HUES48 (cell line): ENCODE results near the gene RPS3A.

Source experiments
- H3K27ac ChIP-seq: one replicate; pipeline ENCODE4 v1.7.0; 2013; ENCODE audit warnings: low read depth, low read length, inconsistent platforms
- H3K27me3 ChIP-seq: 2 replicates; pipeline ENCODE4 v1.6.1; 2013; ENCODE audit warnings: mild to moderate bottlenecking, low read length; ENCODE audit not compliant: control insufficient read depth, insufficient read depth
- H3K36me3 ChIP-seq: 2 replicates; pipeline ENCODE4 v1.6.1; 2013; ENCODE audit warnings: low read length; ENCODE audit not compliant: control insufficient read depth, insufficient read depth
- H3K4me1 ChIP-seq: 2 replicates; pipeline ENCODE4 v1.6.1; 2013; ENCODE audit warnings: mild to moderate bottlenecking, low read length; ENCODE audit not compliant: control insufficient read depth, insufficient read depth
- H3K4me3 ChIP-seq: 2 replicates; pipeline ENCODE4 v1.5.1; 2013; ENCODE audit warnings: mild to moderate bottlenecking, low read depth, low read length
- H3K9ac ChIP-seq: 2 replicates; pipeline ENCODE4 v1.6.1; 2013; ENCODE audit warnings: mild to moderate bottlenecking, low read depth, low read length, moderate library complexity
- H3K9me3 ChIP-seq: 2 replicates; pipeline ENCODE4 v1.6.1; 2013; ENCODE audit warnings: low read length; ENCODE audit not compliant: control insufficient read depth, insufficient read depth

The RPS3A gene

DNA sequence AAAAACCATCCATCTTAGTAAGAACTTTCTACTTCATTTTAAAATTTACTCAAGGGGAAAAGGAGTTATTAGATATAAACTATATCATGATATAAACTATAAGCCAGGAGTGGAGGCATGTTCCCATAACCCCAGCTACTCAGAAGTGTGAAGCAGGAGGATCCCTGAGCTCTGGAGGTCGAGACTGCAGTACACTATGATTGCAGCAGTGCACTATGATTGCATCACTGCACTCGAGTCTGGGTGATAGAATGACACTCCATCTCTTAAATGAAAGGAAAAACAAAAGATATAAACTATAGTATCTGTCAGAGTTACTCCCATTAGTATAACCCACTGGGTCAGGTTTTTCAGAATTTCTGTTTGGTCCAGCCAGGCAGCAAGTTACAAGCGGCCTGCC lies 47.6 kb downstream of the RPS3A start:
- no peak overlapping the region for H3K4me3 ChIP-seq
- no peaks in the 10 kb centered on the region for H3K4me1 ChIP-seq
- H3K9me3 ChIP-seq: no peaks in the 10 kb centered on the region
- H3K27ac ChIP-seq: no peak overlapping the region
- no peaks in the 10 kb centered on the region for H3K27me3 ChIP-seq
- H3K36me3 ChIP-seq: peaks cover 47% of the 10 kb centered on the region
- H3K9ac ChIP-seq: no peak overlapping the region

DNA sequence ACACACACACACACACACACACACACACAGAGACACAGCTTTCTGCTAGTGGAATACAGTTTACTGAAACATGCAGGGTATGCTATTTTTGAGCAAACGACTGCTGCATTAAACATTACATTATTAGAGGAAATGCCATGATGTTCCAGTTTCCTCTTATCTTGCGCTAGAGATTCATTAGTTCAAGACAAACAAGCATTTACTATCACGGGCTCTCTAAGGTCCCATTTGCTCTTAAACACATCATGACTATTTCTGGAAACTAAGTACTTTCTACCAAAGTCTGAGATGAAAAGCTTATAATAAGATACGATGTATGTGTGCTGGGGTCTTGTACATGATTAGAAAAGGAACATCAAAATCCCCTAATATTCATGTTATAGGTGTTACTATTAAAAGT lies 48.8 kb downstream of the RPS3A start:
- Histone ChIP-seq H3K4me1 (no peaks in the 10 kb centered on the region), H3K36me3 (peaks cover 34% of the 10 kb centered on the region), H3K27ac (no peak overlapping the region), H3K9ac (no peak overlapping the region), H3K9me3 (no peaks in the 10 kb centered on the region), H3K4me3 (no peak overlapping the region), H3K27me3 (no peaks in the 10 kb centered on the region)

DNA sequence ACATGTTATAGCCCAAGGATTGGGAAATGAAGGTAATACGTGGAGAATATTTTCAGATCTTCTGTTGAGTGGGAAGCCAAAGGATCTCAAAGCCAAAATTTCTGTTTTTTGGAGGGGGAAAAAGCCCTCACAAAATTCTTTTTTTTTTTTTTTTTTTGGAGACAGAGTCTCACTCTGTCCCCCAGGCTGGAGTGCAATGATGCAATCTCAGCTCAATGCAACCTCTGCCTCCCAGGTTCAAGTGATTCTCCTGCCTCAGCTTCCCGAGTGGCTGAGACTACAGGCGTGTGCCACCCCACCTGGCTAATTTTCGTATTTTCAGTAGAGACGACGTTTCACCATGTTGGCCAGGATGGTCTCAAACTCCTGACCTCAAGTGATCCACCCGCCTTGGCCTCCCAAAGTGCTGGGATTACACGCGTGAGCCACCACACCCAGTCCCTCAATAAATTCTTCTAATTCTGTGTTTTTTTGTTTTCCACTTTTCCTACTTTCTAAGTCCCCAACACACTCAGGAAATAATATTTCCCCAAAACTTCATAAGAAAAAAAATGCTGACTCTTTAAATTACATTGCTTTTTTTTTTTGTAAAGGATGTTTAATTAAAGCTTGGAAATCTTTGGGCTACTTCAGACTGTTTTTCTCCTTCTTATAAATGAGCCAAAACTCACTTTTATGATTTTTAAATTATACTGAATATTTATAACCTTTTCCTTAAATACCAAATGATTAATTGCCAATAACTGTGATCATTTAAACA lies 51.6 kb downstream of the RPS3A start:
- no peaks in the 10 kb centered on the region for H3K9me3 ChIP-seq
- H3K27me3 ChIP-seq: no peaks in the 10 kb centered on the region
- no peaks in the 10 kb centered on the region for H3K4me1 ChIP-seq
- H3K4me3 ChIP-seq: no peak overlapping the region
- no peak overlapping the region for H3K27ac ChIP-seq
- no peak overlapping the region for H3K9ac ChIP-seq
- H3K36me3 ChIP-seq: peaks cover 23% of the 10 kb centered on the region

DNA sequence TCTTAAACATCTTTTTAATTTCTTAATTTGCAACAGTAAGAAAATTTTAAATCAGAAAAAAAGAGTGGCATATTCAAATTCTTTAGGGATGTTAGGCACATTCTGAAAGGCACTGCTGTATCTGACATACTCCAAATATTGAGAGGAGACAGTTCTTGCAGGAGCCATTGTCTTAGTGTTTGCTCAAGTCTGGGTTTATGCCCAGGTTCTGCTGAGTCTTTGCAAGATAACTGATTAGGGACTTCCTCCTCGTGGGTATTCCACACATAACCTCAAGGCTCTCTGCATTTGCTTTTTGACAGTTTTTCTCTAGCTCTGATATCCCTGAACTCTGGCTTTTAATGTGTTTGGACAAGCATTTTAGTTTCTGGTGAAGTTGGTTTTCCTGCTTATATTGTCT lies 52.6 kb downstream of the RPS3A start:
- Histone ChIP-seq H3K4me1 (no peaks in the 10 kb centered on the region), H3K27me3 (no peaks in the 10 kb centered on the region), H3K9me3 (no peaks in the 10 kb centered on the region), H3K9ac (no peak overlapping the region), H3K4me3 (no peak overlapping the region), H3K36me3 (peaks cover 19% of the 10 kb centered on the region), H3K27ac (no peak overlapping the region)

DNA sequence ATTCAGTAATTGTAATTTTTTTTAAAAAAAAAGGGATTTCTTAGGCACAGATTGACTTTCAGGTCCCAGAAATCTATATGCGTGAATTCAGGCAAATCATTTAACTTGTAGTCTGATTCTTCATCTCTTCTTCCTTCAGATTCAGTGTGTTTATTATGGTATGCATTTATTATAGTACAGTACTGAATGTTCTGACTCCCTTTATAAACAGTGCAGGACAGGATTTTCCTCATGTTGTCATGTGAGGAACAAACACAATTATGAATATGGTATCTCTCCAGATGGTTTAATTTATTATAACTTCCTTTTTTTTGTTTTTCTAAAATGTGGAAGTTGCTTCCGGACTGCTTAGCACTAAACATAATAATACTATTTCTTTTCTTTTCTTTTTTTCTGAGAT lies 54.2 kb downstream of the RPS3A start:
- no peaks in the 10 kb centered on the region for H3K4me1 ChIP-seq
- no peak overlapping the region for H3K9ac ChIP-seq
- H3K4me3 ChIP-seq: no peak overlapping the region
- peaks cover 6% of the 10 kb centered on the region; the same call in 1 of the 2 replicates for H3K36me3 ChIP-seq
- H3K27me3 ChIP-seq: no peaks in the 10 kb centered on the region
- H3K27ac ChIP-seq: no peak overlapping the region
- no peaks in the 10 kb centered on the region for H3K9me3 ChIP-seq
